ENCODE results near the gene AHCYL1.

AHCYL1 gene

GRCh38 chr1:110040548-110040947 lies 56.0 kb downstream of the AHCYL1 start:
- DNase-seq = no peak

- no peak for DNase-seq
These were observed 58.5 kb downstream of the AHCYL1 start for GRCh38 chr1:110043016-110043415.

GRCh38 chr1:110047463-110047862 lies 62.9 kb downstream of the AHCYL1 start:
- DNase-seq = no peak

GRCh38 chr1:110048240-110048639 lies 63.7 kb downstream of the AHCYL1 start:
- DNase-seq = no peak

- DNase-seq = no peak
These were observed 64.5 kb downstream of the AHCYL1 start for GRCh38 chr1:110048923-110049601.

- no peak for DNase-seq
These were observed 65.4 kb downstream of the AHCYL1 start for GRCh38 chr1:110049801-110050601.

GRCh38 chr1:110050602-110051261 lies 66.2 kb downstream of the AHCYL1 start:
- no peak for DNase-seq

- peak; percentile 29 for DNase-seq
These were observed 66.7 kb downstream of the AHCYL1 start for GRCh38 chr1:110051262-110051648.

- peak; percentile 31 for DNase-seq
These were observed 69.2 kb downstream of the AHCYL1 start for GRCh38 chr1:110053552-110054428.

GRCh38 chr1:110055493-110056284 lies 71.1 kb downstream of the AHCYL1 start:
- peak; percentile 57 for DNase-seq

- no peak for DNase-seq
These were observed 71.7 kb downstream of the AHCYL1 start for GRCh38 chr1:110056285-110056683.

- DNase-seq = peak; percentile 75
These were observed 72.2 kb downstream of the AHCYL1 start for GRCh38 chr1:110056776-110057175.

GRCh38 chr1:110057963-110058518 lies 73.5 kb downstream of the AHCYL1 start:
- no peak for DNase-seq

- DNase-seq = no peak
These were observed 74.0 kb downstream of the AHCYL1 start for GRCh38 chr1:110058591-110058990.

- peak; percentile 60 for DNase-seq
These were observed 74.7 kb downstream of the AHCYL1 start for GRCh38 chr1:110059133-110059863.

- no peak for DNase-seq
These were observed 75.6 kb downstream of the AHCYL1 start for GRCh38 chr1:110060034-110060661.

- DNase-seq = no peak
These were observed 76.1 kb downstream of the AHCYL1 start for GRCh38 chr1:110060662-110061060.

- no peak for DNase-seq
These were observed 76.8 kb downstream of the AHCYL1 start for GRCh38 chr1:110061341-110061740.

- no peak for DNase-seq
These were observed 78.0 kb downstream of the AHCYL1 start for GRCh38 chr1:110062612-110063011.

GRCh38 chr1:110063781-110064180 lies 79.2 kb downstream of the AHCYL1 start:
- no peak for DNase-seq

All from fibroblast of skin of right quadriceps (primary cell).